A673 (cell line): ENCODE data around the gene CCL28. TPM values are rescaled to one million over a fixed set of nuclear protein-coding genes. Genes with fewer than 3 reads are reported as not detected.

Experiments
- BruUV-seq: library from RNA; stranded (reverse); fragments of 400-500 nt; replicated peaks from 2 replicates; lab custom pipeline; 2021; lab: Mats Ljungman, UMichigan
- CTCF ChIA-PET: fragments of 300-600 bp; sonication (Branson Sonifier 250); formaldehyde crosslinking; loops from one replicate; lab custom pipeline; 2022; ENCODE audit warnings: antibody characterized with exemption; lab: Charles Lee
- POLR2A ChIA-PET: fragments of 300-600 bp; sonication (Branson Sonifier 250); formaldehyde crosslinking; loops from one replicate; lab custom pipeline; 2022; ENCODE audit warnings: antibody characterized with exemption; ENCODE audit not compliant: low non-redundant PET; lab: Charles Lee
- DNase-seq: peaks from one replicate; pipeline ENCODE4 v3.0.0-alpha.2; 2015; ENCODE audit warnings: low spot score
- H3K27ac ChIP-seq: fragments of 200-600 bp; sonication (generic); 2 replicates; pipeline ENCODE4 v1.5.1; 2016; ENCODE audit warnings: mixed run types, low read depth, mild to moderate bottlenecking, mixed read lengths, antibody characterized with exemption, low read length; ENCODE audit not compliant: poor library complexity, severe bottlenecking
- H3K27me3 ChIP-seq: fragments of 200-600 bp; sonication (generic); replicated peaks from 2 replicates; pipeline ENCODE4 v1.6.1; 2017; ENCODE audit warnings: mixed run types, low read depth, mild to moderate bottlenecking, mixed read lengths, antibody characterized with exemption, low read length; ENCODE audit not compliant: insufficient read depth, poor library complexity
- H3K36me3 ChIP-seq: fragments of 200-600 bp; sonication (generic); 2 replicates; pipeline ENCODE4 v1.6.1; 2016; ENCODE audit warnings: mixed run types, mild to moderate bottlenecking, mixed read lengths, antibody characterized with exemption, low read length; ENCODE audit not compliant: insufficient read depth, poor library complexity, severe bottlenecking
- H3K4me1 ChIP-seq: fragments of 200-600 bp; sonication (generic); 2 replicates; pipeline ENCODE4 v1.6.1; 2017; ENCODE audit warnings: mixed run types, mild to moderate bottlenecking, mixed read lengths, antibody characterized with exemption, low read length; ENCODE audit not compliant: insufficient read depth, poor library complexity, severe bottlenecking
- H3K4me3 ChIP-seq: fragments of 200-600 bp; sonication (generic); 2 replicates; pipeline ENCODE4 v1.5.1; 2016; ENCODE audit warnings: low read depth, mixed run types, mild to moderate bottlenecking, mixed read lengths, low read length; ENCODE audit not compliant: poor library complexity, severe bottlenecking
- H3K9me3 ChIP-seq: fragments of 200-600 bp; sonication (generic); 2 replicates; pipeline ENCODE4 v1.6.1; 2016; ENCODE audit warnings: mixed run types, low read depth, mild to moderate bottlenecking, mixed read lengths, antibody characterized with exemption, low read length; ENCODE audit not compliant: poor library complexity, severe bottlenecking
- EZH2 ChIP-seq: fragments of 200-600 bp; sonication (generic); IDR thresholded peaks from 2 replicates; pipeline ENCODE4 v1.6.1; 2017; ENCODE audit warnings: borderline replicate concordance, low read depth, mild to moderate bottlenecking, mixed read lengths, antibody characterized with exemption, low read length; ENCODE audit not compliant: poor library complexity, severe bottlenecking
- intact Hi-C: fragments of 100-400 bp; cut with micrococcal nuclease; formaldehyde crosslinking; loops from one replicate; pipeline ENCODE4 v1.10.0; 2022; ENCODE audit not compliant: unreplicated experiment
- total RNA-seq: library from RNA; stranded (reverse); gene quantifications from 2 replicates; pipeline ENCODE4 v1.2.3, GENCODE V29; 2021
- TF ChIP-seq, protein P1 (sequence below): fragments of 300-800, 200-600 bp; sonication (generic); conservative IDR thresholded peaks from 2 replicates; pipeline ENCODE4 v1.5.1; 2017; ENCODE audit warnings: low read depth, mild to moderate bottlenecking, antibody characterized with exemption, low read length, moderate library complexity, mixed read lengths

The CCL28 gene
- total RNA-seq, 1 experiment from 2014 or later: 0.32 TPM

DNA sequence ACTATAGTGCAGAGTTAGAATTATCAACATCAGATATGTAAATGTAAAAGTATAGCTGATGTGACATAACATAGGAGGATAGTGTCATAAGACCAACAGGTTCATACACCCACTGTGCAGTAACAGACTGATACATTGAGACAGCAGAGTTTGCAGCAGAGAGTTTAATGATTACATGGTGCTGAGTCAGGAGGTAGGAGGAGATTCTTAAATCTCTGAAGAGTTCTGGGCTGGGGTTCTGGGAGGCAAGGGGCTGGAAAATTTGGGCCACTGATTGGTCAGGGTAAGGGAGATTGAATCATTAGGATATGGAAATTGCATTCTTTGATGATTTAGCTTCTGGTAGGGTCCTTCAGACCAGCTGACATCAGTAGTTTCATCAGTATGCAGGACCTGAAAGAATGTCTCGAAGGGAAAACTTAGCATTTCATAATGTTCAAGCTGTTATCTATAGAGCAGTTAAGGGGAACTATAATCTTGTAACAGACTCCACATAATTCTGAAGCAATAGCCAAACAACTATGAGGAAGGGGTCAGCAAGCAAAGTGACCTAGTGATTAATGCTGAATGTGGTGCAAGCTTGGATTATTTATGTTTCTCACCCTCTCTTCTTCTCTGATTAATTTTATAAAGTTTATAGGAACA, 35.6 kb downstream of the CCL28 start:
- DNase-seq: no peak
- Histone ChIP-seq H3K36me3 (no peaks in the 10 kb centered on the region), H3K4me3 (no peak overlapping the region), H3K4me1 (no peaks in the 10 kb centered on the region), H3K27ac (no peak overlapping the region), H3K27me3 (no peaks in the 10 kb centered on the region), H3K9me3 (no peaks in the 10 kb centered on the region)
- ChIA-PET POLR2A (no interaction called here), CTCF (interaction anchor here (0.7 to 1.0 kb wide), 2 partner anchors 10 to 13 kb away, joined by 3 to 4 read pairs; no protein-coding TSS in a partner anchor)
- no TSS peak for BruUV-seq
- intact Hi-C loops: no loop called here
- TF ChIP-seq, protein P1, sequence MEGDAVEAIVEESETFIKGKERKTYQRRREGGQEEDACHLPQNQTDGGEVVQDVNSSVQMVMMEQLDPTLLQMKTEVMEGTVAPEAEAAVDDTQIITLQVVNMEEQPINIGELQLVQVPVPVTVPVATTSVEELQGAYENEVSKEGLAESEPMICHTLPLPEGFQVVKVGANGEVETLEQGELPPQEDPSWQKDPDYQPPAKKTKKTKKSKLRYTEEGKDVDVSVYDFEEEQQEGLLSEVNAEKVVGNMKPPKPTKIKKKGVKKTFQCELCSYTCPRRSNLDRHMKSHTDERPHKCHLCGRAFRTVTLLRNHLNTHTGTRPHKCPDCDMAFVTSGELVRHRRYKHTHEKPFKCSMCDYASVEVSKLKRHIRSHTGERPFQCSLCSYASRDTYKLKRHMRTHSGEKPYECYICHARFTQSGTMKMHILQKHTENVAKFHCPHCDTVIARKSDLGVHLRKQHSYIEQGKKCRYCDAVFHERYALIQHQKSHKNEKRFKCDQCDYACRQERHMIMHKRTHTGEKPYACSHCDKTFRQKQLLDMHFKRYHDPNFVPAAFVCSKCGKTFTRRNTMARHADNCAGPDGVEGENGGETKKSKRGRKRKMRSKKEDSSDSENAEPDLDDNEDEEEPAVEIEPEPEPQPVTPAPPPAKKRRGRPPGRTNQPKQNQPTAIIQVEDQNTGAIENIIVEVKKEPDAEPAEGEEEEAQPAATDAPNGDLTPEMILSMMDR: no peak

DNA sequence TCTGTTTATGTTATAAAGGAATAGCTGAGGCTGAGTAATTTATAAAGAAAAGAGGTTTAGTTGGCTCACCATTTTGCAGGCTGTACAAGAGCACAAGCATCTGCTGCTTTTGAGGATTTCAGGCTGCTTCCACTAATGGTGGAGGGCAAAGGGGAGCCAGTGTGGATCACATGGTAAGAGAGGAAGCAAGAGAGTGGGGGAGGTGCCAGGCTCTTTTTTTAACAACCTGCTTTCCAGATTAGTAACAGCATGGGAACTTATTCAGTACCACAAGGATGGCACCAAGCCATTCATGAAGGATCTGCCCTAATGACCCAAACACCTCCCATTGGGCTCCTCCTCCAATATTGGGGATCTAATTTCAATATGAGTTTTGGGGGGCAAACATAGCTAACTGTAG, 40.4 kb downstream of the CCL28 start:
- Histone ChIP-seq H3K4me3 (no peak overlapping the region), H3K9me3 (no peaks in the 10 kb centered on the region), H3K36me3 (no peaks in the 10 kb centered on the region), H3K4me1 (no peaks in the 10 kb centered on the region), H3K27ac (no peak overlapping the region), H3K27me3 (no peaks in the 10 kb centered on the region)
- TF ChIP-seq, protein P1: no peak
- no peak for TF ChIP-seq EZH2
- no TSS peak for BruUV-seq
- ChIA-PET POLR2A (no interaction called here), CTCF (no interaction called here)
- intact Hi-C loops: no loop called here
- no peak for DNase-seq

DNA sequence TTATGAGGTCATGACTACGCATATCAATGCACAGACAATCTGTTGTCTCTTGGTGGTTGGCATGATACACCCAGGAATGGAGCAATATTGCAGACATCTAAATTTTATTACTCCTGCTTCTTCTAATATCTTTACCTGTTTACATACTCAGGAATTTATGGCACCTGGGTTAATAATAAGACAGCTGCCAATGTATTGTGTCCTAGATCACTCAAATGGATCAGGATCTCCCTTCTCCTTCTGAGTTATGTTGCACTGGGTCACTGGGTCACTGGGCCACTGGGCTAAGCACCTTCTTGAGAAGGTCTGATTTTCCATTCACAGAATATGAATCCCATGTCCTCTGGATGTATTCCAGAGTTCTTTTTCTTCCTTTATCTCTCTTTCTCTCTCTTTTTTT, 41.8 kb downstream of the CCL28 start:
- BruUV-seq: no TSS peak
- Histone ChIP-seq H3K4me1 (no peaks in the 10 kb centered on the region), H3K27ac (no peak overlapping the region), H3K9me3 (no peaks in the 10 kb centered on the region), H3K27me3 (no peaks in the 10 kb centered on the region), H3K36me3 (no peaks in the 10 kb centered on the region), H3K4me3 (no peak overlapping the region)
- intact Hi-C loops: no loop called here
- ChIA-PET POLR2A (no interaction called here), CTCF (no interaction called here)
- TF ChIP-seq, protein P1: no peak
- no peak for TF ChIP-seq EZH2
- no peak for DNase-seq
